Measurements from ENCODE around the gene CCDC102B. TPM values are rescaled to one million over a fixed set of nuclear protein-coding genes. Genes with fewer than 3 reads are reported as not detected.

The CCDC102B gene
- total and polyA plus RNA-seq, 2 of the 8 experiments (the other 6 are each of a cell fraction or from before 2014, with no cell fraction given), result 0.80 to 1.1 TPM

DNA sequence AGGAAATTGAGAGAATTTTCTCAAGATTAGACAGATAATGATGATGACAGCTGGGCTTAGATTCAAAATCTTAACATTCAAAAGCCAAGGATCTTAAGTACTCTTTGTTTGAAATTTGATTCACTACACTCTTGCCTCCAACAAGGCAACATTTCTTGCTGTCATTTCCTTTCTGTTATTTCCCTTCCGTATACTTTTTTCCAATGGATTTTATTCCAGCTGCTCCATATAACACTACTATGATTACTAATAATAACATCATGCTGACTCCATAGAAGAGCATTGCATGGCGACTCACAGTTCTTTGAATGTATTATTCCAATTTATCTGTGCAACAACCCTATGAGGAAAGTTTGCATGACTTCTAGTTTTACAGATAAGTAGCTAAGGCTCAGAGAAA lies 33.9 kb upstream of the CCDC102B start (continued):
- TF ChIP-seq SIN3A (conservative IDR thresholded peaks at IDR 0.05 in 1 of 2, IDR thresholded peaks at IDR 0.05 in 1 of 2; ENCODE audit: low read depth in 1 of 2, low read length in 2 of 2) (no peak), CREB1 (IDR thresholded peaks at IDR 0.05) (no peak), SRF (IDR thresholded peaks at IDR 0.05; ENCODE audit: low read depth, low read length) (no peak)
- TF ChIP-seq, protein P1, sequence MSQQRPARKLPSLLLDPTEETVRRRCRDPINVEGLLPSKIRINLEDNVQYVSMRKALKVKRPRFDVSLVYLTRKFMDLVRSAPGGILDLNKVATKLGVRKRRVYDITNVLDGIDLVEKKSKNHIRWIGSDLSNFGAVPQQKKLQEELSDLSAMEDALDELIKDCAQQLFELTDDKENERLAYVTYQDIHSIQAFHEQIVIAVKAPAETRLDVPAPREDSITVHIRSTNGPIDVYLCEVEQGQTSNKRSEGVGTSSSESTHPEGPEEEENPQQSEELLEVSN (IDR thresholded peaks at IDR 0.05), result no peak
